ENCODE measurements around the gene CRHR1. TPM values are rescaled to one million over a fixed set of nuclear protein-coding genes. Genes with fewer than 3 reads are reported as not detected.

CRHR1 gene
- polyA plus RNA-seq, 1 of the 3 experiments (the other 2 are of a cell fraction) = 0.13 TPM

DNA sequence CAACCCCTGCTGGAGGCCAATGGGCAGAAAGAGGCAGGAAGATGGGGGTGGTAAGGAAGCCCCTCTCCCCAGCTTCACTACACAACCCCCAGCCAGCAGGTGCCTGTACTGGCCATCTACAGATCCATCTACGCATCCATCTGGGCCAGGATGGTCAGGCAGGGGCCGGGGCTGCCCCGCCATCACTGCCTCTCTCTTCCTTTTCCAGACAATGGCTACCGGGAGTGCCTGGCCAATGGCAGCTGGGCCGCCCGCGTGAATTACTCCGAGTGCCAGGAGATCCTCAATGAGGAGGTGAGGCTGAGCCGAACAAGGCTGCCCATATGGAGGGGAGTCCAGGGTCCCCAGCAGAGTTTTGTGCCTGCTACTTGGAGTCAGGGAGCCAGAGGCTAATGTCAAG, 37.0 kb downstream of the CRHR1 start:
- H3K27ac ChIP-seq (ENCODE audit: low read depth in 2 of 2, low read length in 1 of 2) = no peak overlapping the region
- no peaks in the 10 kb centered on the region for H3K9me2 ChIP-seq
- ChIA-PET CTCF (interaction anchor here (1.5 to 4.7 kb wide), 5 partner anchors 10 to 181 kb away, joined by 3 to 34 read pairs (median 5); partner anchors contain the start of gene MAPT), POLR2A (no interaction called here)
- no peak overlapping the region for H2AFZ ChIP-seq (ENCODE audit: low read depth)
- WGBS (ENCODE audit: low lambda C conversion rate) = 77% methylated on average over 9 of the region's 9 CpGs
- H3K27me3 ChIP-seq (ENCODE audit: insufficient read depth) = no peaks in the 10 kb centered on the region
- TF ChIP-seq RAD21 (IDR thresholded peaks at IDR 0.05; ENCODE audit: low read length) (no peak), YY1 (IDR thresholded peaks at IDR 0.05; ENCODE audit: low read depth) (no peak), NFIC (IDR thresholded peaks at IDR 0.05; ENCODE audit: borderline replicate concordance) (no peak), GABPA (IDR thresholded peaks at IDR 0.05; ENCODE audit: low read depth) (no peak), NRF1 (IDR thresholded peaks at IDR 0.05; ENCODE audit: low read depth, low read length) (no peak), TEAD4 (IDR thresholded peaks at IDR 0.05; ENCODE audit: borderline replicate concordance, insufficient read depth) (no peak), POLR2AphosphoS5 (IDR thresholded peaks at IDR 0.05; ENCODE audit: low read depth, low read length) (no peak), JUND (IDR thresholded peaks at IDR 0.05) (no peak)
- TF ChIP-seq, protein P1, sequence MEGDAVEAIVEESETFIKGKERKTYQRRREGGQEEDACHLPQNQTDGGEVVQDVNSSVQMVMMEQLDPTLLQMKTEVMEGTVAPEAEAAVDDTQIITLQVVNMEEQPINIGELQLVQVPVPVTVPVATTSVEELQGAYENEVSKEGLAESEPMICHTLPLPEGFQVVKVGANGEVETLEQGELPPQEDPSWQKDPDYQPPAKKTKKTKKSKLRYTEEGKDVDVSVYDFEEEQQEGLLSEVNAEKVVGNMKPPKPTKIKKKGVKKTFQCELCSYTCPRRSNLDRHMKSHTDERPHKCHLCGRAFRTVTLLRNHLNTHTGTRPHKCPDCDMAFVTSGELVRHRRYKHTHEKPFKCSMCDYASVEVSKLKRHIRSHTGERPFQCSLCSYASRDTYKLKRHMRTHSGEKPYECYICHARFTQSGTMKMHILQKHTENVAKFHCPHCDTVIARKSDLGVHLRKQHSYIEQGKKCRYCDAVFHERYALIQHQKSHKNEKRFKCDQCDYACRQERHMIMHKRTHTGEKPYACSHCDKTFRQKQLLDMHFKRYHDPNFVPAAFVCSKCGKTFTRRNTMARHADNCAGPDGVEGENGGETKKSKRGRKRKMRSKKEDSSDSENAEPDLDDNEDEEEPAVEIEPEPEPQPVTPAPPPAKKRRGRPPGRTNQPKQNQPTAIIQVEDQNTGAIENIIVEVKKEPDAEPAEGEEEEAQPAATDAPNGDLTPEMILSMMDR (IDR thresholded peaks at IDR 0.05) = no peak
- TF ChIP-seq, protein P2, sequence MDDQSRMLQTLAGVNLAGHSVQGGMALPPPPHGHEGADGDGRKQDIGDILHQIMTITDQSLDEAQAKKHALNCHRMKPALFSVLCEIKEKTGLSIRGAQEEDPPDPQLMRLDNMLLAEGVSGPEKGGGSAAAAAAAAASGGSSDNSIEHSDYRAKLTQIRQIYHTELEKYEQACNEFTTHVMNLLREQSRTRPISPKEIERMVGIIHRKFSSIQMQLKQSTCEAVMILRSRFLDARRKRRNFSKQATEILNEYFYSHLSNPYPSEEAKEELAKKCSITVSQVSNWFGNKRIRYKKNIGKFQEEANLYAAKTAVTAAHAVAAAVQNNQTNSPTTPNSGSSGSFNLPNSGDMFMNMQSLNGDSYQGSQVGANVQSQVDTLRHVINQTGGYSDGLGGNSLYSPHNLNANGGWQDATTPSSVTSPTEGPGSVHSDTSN (IDR thresholded peaks at IDR 0.05) = no peak
- TF ChIP-seq, protein P3, sequence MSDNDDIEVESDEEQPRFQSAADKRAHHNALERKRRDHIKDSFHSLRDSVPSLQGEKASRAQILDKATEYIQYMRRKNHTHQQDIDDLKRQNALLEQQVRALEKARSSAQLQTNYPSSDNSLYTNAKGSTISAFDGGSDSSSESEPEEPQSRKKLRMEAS (IDR thresholded peaks at IDR 0.05; ENCODE audit: low read depth) = no peak
- H3K9ac ChIP-seq = no peak overlapping the region
- no peaks in the 10 kb centered on the region for H4K20me1 ChIP-seq (ENCODE audit: insufficient read depth)
- H3K4me3 ChIP-seq (ENCODE audit: low read depth in 2 of 2, low read length in 1 of 2) = no peak overlapping the region
- H3F3A ChIP-seq (replicated peaks; ENCODE audit: insufficient read depth) = no peaks in the 10 kb centered on the region
- H3K4me1 ChIP-seq (ENCODE audit: control insufficient read depth in 1 of 2, insufficient read depth in 2 of 2, low read depth in 1 of 2, low read length in 1 of 2) = peaks cover 0 to 31% of the 10 kb centered on the region in 2 experiments; a peak in 1 of 4 replicates
- H3K4me2 ChIP-seq = no peak overlapping the region
- H3K36me3 ChIP-seq (replicated peaks in 1 of 2; ENCODE audit: control insufficient read depth in 1 of 2, insufficient read depth in 2 of 2, low read length in 1 of 2) = no peaks in the 10 kb centered on the region
- DNase-seq = no peak
- H3K79me2 ChIP-seq (ENCODE audit: insufficient read depth) = no peaks in the 10 kb centered on the region
- no peaks in the 10 kb centered on the region for H3K9me3 ChIP-seq

DNA sequence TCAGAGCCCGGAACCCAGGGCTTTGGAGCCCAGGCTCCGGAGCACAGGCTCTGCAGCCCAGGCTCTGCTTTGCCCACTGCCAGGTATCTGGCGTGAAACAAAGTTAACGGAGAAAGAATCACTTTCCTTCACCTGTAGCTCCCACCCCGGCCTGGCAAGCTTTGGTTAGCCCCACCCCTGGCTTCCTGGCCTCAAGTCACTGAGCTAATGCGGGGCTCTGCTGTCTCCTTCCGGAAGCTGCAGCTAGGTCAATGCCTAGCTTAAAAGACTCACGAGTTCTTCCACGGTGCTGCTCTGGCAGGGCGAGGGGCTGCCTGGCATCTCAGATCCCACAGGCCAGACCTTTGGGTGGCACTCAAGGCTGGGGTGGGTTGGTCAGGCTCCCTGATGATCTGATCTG, 39.5 kb downstream of the CRHR1 start:
- no peak for DNase-seq
- ChIA-PET POLR2A (no interaction called here), CTCF (interaction anchor here (0.8 to 18.6 kb wide), 7 partner anchors 8 to 183 kb away, joined by 3 to 327 read pairs (median 4); partner anchors contain the start of gene SPPL2C)
- H3F3A ChIP-seq (replicated peaks; ENCODE audit: insufficient read depth) = no peaks in the 10 kb centered on the region
- H2AFZ ChIP-seq (ENCODE audit: low read depth) = no peak overlapping the region
- no peaks in the 10 kb centered on the region for H4K20me1 ChIP-seq (ENCODE audit: insufficient read depth)
- H3K9ac ChIP-seq = no peak overlapping the region
- no peaks in the 10 kb centered on the region for H3K79me2 ChIP-seq (ENCODE audit: insufficient read depth)
- no peaks in the 10 kb centered on the region for H3K36me3 ChIP-seq (replicated peaks in 1 of 2; ENCODE audit: control insufficient read depth in 1 of 2, insufficient read depth in 2 of 2, low read length in 1 of 2)
- no peaks in the 10 kb centered on the region for H3K9me2 ChIP-seq
- WGBS (ENCODE audit: low lambda C conversion rate) = 82% methylated on average over 10 of the region's 10 CpGs
- H3K4me3 ChIP-seq (ENCODE audit: low read depth in 2 of 2, low read length in 1 of 2) = no peak overlapping the region
- no peaks in the 10 kb centered on the region for H3K9me3 ChIP-seq
- H3K27me3 ChIP-seq (ENCODE audit: insufficient read depth) = no peaks in the 10 kb centered on the region
- no peak overlapping the region for H3K4me2 ChIP-seq
- H3K4me1 ChIP-seq (ENCODE audit: control insufficient read depth in 1 of 2, insufficient read depth in 2 of 2, low read depth in 1 of 2, low read length in 1 of 2) = peaks cover 0 to 55% of the 10 kb centered on the region in 2 experiments; a peak in 3 of 4 replicates
- no peak overlapping the region for H3K27ac ChIP-seq (ENCODE audit: low read depth in 2 of 2, low read length in 1 of 2)
- TF ChIP-seq TEAD4 (IDR thresholded peaks at IDR 0.05; ENCODE audit: borderline replicate concordance, insufficient read depth) (no peak), NFIC (IDR thresholded peaks at IDR 0.05; ENCODE audit: borderline replicate concordance) (no peak), MXI1 (IDR thresholded peaks at IDR 0.05; ENCODE audit: low read depth, low read length) (no peak), RCOR1 (IDR thresholded peaks at IDR 0.05; ENCODE audit: low read length) (no peak), FOXM1 (IDR thresholded peaks at IDR 0.05; ENCODE audit: low read depth) (no peak), SIN3A (IDR thresholded peaks at IDR 0.05; ENCODE audit: borderline replicate concordance, low read depth, low read length) (no peak), TAF1 (IDR thresholded peaks at IDR 0.05; ENCODE audit: borderline replicate concordance, low read depth, low read length) (no peak), EP300 (IDR thresholded peaks at IDR 0.05; ENCODE audit: borderline replicate concordance in 1 of 2, low read depth in 1 of 2, low read length in 1 of 2) (no peak), FOXJ3 (CRISPR knock-in tag; IDR thresholded peaks at IDR 0.05) (no peak), FOSL2 (IDR thresholded peaks at IDR 0.05; ENCODE audit: borderline replicate concordance, low read depth) (no peak), NRF1 (IDR thresholded peaks at IDR 0.05; ENCODE audit: low read depth, low read length) (no peak), SMC3 (IDR thresholded peaks at IDR 0.05; ENCODE audit: low read depth, low read length) (no peak), ELF1 (IDR thresholded peaks at IDR 0.05) (no peak)
- TF ChIP-seq, protein P1 (IDR thresholded peaks at IDR 0.05) = no peak
- TF ChIP-seq, protein P4, sequence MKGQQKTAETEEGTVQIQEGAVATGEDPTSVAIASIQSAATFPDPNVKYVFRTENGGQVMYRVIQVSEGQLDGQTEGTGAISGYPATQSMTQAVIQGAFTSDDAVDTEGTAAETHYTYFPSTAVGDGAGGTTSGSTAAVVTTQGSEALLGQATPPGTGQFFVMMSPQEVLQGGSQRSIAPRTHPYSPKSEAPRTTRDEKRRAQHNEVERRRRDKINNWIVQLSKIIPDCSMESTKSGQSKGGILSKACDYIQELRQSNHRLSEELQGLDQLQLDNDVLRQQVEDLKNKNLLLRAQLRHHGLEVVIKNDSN (IDR thresholded peaks at IDR 0.05; ENCODE audit: borderline replicate concordance, low read depth) = no peak

All from SK-N-SH (cell line).